ENCODE measurements around the gene PADI3. TPM values are rescaled to one million over a fixed set of nuclear protein-coding genes. Genes with fewer than 3 reads are reported as not detected.

The PADI3 gene
- total RNA-seq, 2 donors from 2014 or later = not detected

- H3K27ac ChIP-seq = no peak overlapping the region
- TF ChIP-seq CTCF (IDR thresholded peaks at IDR 0.05) = no peak
- no peak for DNase-seq (ENCODE audit: low spot score)
These were observed 15.0 kb downstream of the PADI3 start for GRCh38 chr1:17263936-17264335.

GRCh38 chr1:17264470-17264869, 15.6 kb downstream of the PADI3 start:
- no peak for DNase-seq (ENCODE audit: low spot score)
- Histone ChIP-seq H3K36me3 (no peaks in the 10 kb centered on the region), H3K4me3 (no peak overlapping the region), H3K27ac (no peak overlapping the region), H3K9me3 (peaks cover 0 to 14% of the 10 kb centered on the region in 2 donors), H3K27me3 (no peaks in the 10 kb centered on the region), H3K4me1 (no peaks in the 10 kb centered on the region)
- TF ChIP-seq CTCF (IDR thresholded peaks at IDR 0.05) = no peak

More at GRCh38 chr1:17263936-17264335, 15.0 kb downstream of the PADI3 start:
- H3K4me3 ChIP-seq = no peak overlapping the region
- no peaks in the 10 kb centered on the region for H3K4me1 ChIP-seq
- H3K9me3 ChIP-seq = peaks cover 0 to 14% of the 10 kb centered on the region in 2 donors
- H3K36me3 ChIP-seq = no peaks in the 10 kb centered on the region
- H3K27me3 ChIP-seq = no peaks in the 10 kb centered on the region

DNA sequence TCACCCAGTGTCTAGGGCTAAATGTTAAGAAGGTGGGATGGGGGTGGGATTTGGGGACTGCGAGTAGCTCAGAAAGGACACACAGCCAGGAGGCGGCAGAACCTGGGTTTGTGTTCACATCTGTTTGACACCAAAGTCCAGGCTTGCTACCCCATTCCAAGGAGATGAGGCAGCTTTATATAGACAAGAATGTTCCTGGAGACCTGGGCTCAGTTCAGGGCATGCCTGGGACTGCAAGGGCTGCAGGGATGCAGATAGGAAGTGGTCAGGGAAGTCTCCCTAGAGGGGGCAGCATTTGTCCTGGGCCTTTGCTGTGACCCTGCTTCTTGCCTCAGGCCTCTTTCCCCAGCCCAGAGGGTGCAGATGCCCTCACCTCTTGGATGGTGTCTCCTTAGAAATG, 16.3 kb downstream of the PADI3 start:
- DNase-seq (ENCODE audit: low spot score) = no peak
- Histone ChIP-seq H3K27ac (no peak overlapping the region), H3K27me3 (no peaks in the 10 kb centered on the region), H3K4me1 (no peaks in the 10 kb centered on the region), H3K9me3 (peaks cover 0 to 14% of the 10 kb centered on the region in 2 donors), H3K4me3 (no peak overlapping the region), H3K36me3 (no peaks in the 10 kb centered on the region)
- TF ChIP-seq CTCF (IDR thresholded peaks at IDR 0.05) = no peak

GRCh38 chr1:17265950-17266349, 17.1 kb downstream of the PADI3 start:
- no peak overlapping the region for H3K4me3 ChIP-seq
- H3K27me3 ChIP-seq = no peaks in the 10 kb centered on the region
- no peak overlapping the region for H3K27ac ChIP-seq
- TF ChIP-seq CTCF (IDR thresholded peaks at IDR 0.05) = no peak
- H3K9me3 ChIP-seq = peaks cover 0 to 14% of the 10 kb centered on the region in 2 donors
- H3K36me3 ChIP-seq = no peaks in the 10 kb centered on the region
- no peak for DNase-seq (ENCODE audit: low spot score)
- H3K4me1 ChIP-seq = no peaks in the 10 kb centered on the region

GRCh38 chr1:17270891-17271765, 22.2 kb downstream of the PADI3 start:
- H3K9me3 ChIP-seq = no peaks in the 10 kb centered on the region
- TF ChIP-seq CTCF (IDR thresholded peaks at IDR 0.05) = no peak
- no peak for DNase-seq (ENCODE audit: low spot score)
- no peak overlapping the region for H3K4me3 ChIP-seq
- no peaks in the 10 kb centered on the region for H3K27me3 ChIP-seq
- H3K4me1 ChIP-seq = no peaks in the 10 kb centered on the region
- H3K27ac ChIP-seq = no peak overlapping the region
- H3K36me3 ChIP-seq = no peaks in the 10 kb centered on the region

Measured in right atrium auricular region (tissue), 2 donors.